NCI-H1417 treated with DMSO at 0.1 percent for 48 hours (cell line): Measurements from ENCODE around the gene TSKU.
"Not testable (repeated sequence)": the region's sequence is repeated elsewhere in the genome, so short reads cannot be mapped to it uniquely, and the experiment has no call there.

Experiments
- DNase-seq: peaks from one replicate; lab custom pipeline; 2025; lab: John Stamatoyannopoulos, UW

Gene TSKU

GRCh38 chr11:76824980-76825725 is 42.0 kb downstream of the TSKU start:
- no peak for DNase-seq

- no peak for DNase-seq
Observed at GRCh38 chr11:76825726-76826396, 42.7 kb downstream of the TSKU start.

GRCh38 chr11:76826508-76826907 is 43.4 kb downstream of the TSKU start:
- DNase-seq: not testable (repeated sequence)

GRCh38 chr11:76827005-76827404 is 43.8 kb downstream of the TSKU start:
- DNase-seq: not testable (repeated sequence)

GRCh38 chr11:76830639-76831327 is 47.6 kb downstream of the TSKU start:
- no peak for DNase-seq

- no peak for DNase-seq
Observed at GRCh38 chr11:76831686-76832310, 48.6 kb downstream of the TSKU start.

- DNase-seq: no peak
Observed at GRCh38 chr11:76832361-76832760, 49.2 kb downstream of the TSKU start.

- no peak for DNase-seq
Observed at GRCh38 chr11:76834151-76834550, 51.0 kb downstream of the TSKU start.

GRCh38 chr11:76835036-76835435 is 51.9 kb downstream of the TSKU start:
- no peak for DNase-seq

GRCh38 chr11:76835928-76836612 is 52.9 kb downstream of the TSKU start:
- no peak for DNase-seq

GRCh38 chr11:76836613-76837291 is 53.6 kb downstream of the TSKU start:
- no peak for DNase-seq

GRCh38 chr11:76837696-76838677 is 54.8 kb downstream of the TSKU start:
- no peak for DNase-seq

GRCh38 chr11:76838678-76839068 is 55.5 kb downstream of the TSKU start:
- DNase-seq: no peak

- no peak for DNase-seq
Observed at GRCh38 chr11:76839311-76839710, 56.2 kb downstream of the TSKU start.

GRCh38 chr11:76841923-76842452 is 58.8 kb downstream of the TSKU start:
- no peak for DNase-seq

GRCh38 chr11:76843907-76844306 is 60.8 kb downstream of the TSKU start:
- DNase-seq: no peak

- no peak for DNase-seq
Observed at GRCh38 chr11:76844511-76844910, 61.4 kb downstream of the TSKU start.

GRCh38 chr11:76845069-76845468 is 61.9 kb downstream of the TSKU start:
- no peak for DNase-seq

- DNase-seq: no peak
Observed at GRCh38 chr11:76846441-76846840, 63.3 kb downstream of the TSKU start.
